CD8-positive, alpha-beta memory T cell (primary cell): Measurements from ENCODE around the gene LYSMD4. TPM values are rescaled to one million over a fixed set of nuclear protein-coding genes. Genes with fewer than 3 reads are reported as not detected.

Experiments
- CTCF ChIA-PET: fragments of 350-600 bp; sonication (Branson Sonifier 250); formaldehyde crosslinking; loops from one replicate; lab custom pipeline; 2021; ENCODE audit warnings: antibody characterized with exemption; lab: Charles Lee
- POLR2A ChIA-PET: fragments of 350-600 bp; sonication (Branson Sonifier 250); formaldehyde crosslinking; loops from one replicate; lab custom pipeline; 2021; ENCODE audit warnings: antibody characterized with exemption; lab: Charles Lee
- DNase-seq, 5 donors: peaks; one replicate each; pipeline versions ENCODE4 v3.0.0 to v3.0.0-alpha.2; 2020 to 2022; ENCODE audit warnings: mixed read lengths in 1 of 5
- H3K27ac ChIP-seq: one replicate; pipeline ENCODE4 v1.7.0; 2013; ENCODE audit warnings: low read depth, mild to moderate bottlenecking, low read length, moderate library complexity
- H3K27me3 ChIP-seq: 2 replicates; pipeline ENCODE4 v1.7.0; 2013; ENCODE audit warnings: low read length, mild to moderate bottlenecking; ENCODE audit not compliant: insufficient read depth, poor library complexity, severe bottlenecking
- H3K36me3 ChIP-seq: 2 replicates; pipeline ENCODE4 v1.7.0; 2013; ENCODE audit warnings: mild to moderate bottlenecking, low read length, moderate library complexity; ENCODE audit not compliant: insufficient read depth
- H3K4me1 ChIP-seq: 2 replicates; pipeline ENCODE4 v1.7.0; 2013; ENCODE audit warnings: mild to moderate bottlenecking, low read length, moderate library complexity; ENCODE audit not compliant: insufficient read depth
- H3K4me3 ChIP-seq: 2 replicates; pipeline ENCODE4 v1.7.0; 2013; ENCODE audit warnings: mild to moderate bottlenecking, low read length
- H3K9me3 ChIP-seq: 2 replicates; pipeline ENCODE4 v1.7.0; 2013; ENCODE audit warnings: mild to moderate bottlenecking, low read length
- H3K27ac Mint-ChIP-seq, 8 donors: one replicate each; pipeline ENCODE4 v1.8.0; 2020 to 2021; ENCODE audit warnings: mixed read lengths in 8 of 8, mild to moderate bottlenecking in 6 of 8, inconsistent platforms in 3 of 8, moderate library complexity in 3 of 8
- H3K27me3 Mint-ChIP-seq, 2 donors: one replicate each; pipeline ENCODE4 v1.8.0; 2020 to 2021; ENCODE audit warnings: mixed read lengths in 2 of 2, mild to moderate bottlenecking in 1 of 2, moderate library complexity in 1 of 2
- H3K36me3 Mint-ChIP-seq, 3 donors: one replicate each; pipeline ENCODE4 v1.8.0; 2020 to 2021; ENCODE audit warnings: mixed read lengths in 3 of 3, inconsistent platforms in 1 of 3, mild to moderate bottlenecking in 1 of 3
- H3K4me1 Mint-ChIP-seq, 3 donors: one replicate each; pipeline ENCODE4 v1.8.0; 2020 to 2021; ENCODE audit warnings: mixed read lengths in 3 of 3, inconsistent platforms in 1 of 3, mild to moderate bottlenecking in 1 of 3
- H3K4me3 Mint-ChIP-seq, 7 donors: one replicate each; pipeline ENCODE4 v1.8.0; 2020 to 2021; ENCODE audit warnings: mixed read lengths in 7 of 7, mild to moderate bottlenecking in 6 of 7, moderate library complexity in 4 of 7, inconsistent platforms in 2 of 7
- H3K9me3 Mint-ChIP-seq, 5 donors: one replicate each; pipeline ENCODE4 v1.8.0; 2020 to 2022; ENCODE audit warnings: mixed read lengths in 5 of 5, mild to moderate bottlenecking in 3 of 5, moderate library complexity in 2 of 5, inconsistent platforms in 1 of 5
- polyA plus RNA-seq: library from polyadenylated mRNA; unstranded; fragments of 300-500 nt; fragmentation: Illumina TruSeq; gene quantifications from one replicate; pipeline ENCODE4 v1.2.3, GENCODE V29; 2021
- total RNA-seq, 2 experiments: library from RNA; stranded (reverse); gene quantifications; one replicate each; pipeline ENCODE4 v1.2.3, GENCODE V29; 2021

LYSMD4 gene
- total and polyA plus RNA-seq, 3 experiments from 2014 or later: 6.5 to 8.4 (median 7.9) TPM

DNA sequence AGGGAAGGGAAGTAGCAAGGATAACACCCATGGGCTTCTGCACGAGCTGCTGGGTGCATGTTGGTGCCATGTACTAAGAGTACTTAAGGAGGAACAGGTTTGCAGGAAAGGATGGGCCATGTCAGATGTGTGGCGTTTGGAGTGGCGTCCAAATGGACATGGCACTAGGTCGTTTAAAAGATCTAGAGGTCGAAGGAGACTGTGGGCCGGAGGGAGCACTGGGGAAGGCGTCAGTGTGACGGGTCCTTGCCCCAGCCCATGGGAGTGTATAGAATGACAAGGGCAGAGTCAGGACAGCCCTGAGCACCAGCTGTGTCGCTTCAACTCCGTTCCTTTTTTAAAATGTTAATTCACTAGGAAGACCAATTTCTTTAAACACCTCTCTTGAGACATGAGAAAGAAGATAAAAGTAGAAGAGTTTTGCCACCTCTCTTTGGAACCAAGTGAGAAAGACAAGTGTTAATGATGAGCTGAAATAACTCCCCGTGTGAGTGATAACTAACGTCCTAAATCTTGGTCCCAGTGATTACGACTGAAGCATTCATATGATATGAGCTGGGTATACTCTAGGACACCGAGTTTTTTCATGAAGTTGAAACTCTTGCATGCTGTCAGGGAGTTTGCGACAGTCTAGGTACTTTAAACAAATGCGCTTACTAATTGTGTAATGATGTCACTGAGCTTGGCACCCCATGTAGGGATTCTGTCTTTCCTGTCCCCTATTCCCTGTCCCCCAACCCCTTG, 23.8 kb downstream of the LYSMD4 start:
- POLR2A ChIA-PET: no interaction called here

GRCh38 chr15:99708563-99708962, 24.7 kb downstream of the LYSMD4 start:
- Mint-ChIP-seq H3K4me1 (peaks cover 30 to 44% (median 32%) of the 10 kb centered on the region in 3 donors), H3K36me3 (peaks cover 5 to 50% (median 8%) of the 10 kb centered on the region in 3 donors), H3K27ac (peak overlapping the region in 1 of 8 donors; percentile 79), H3K4me3 (peak overlapping the region in 1 of 7 donors; percentile 16), H3K9me3 (no peaks in the 10 kb centered on the region), H3K27me3 (no peaks in the 10 kb centered on the region)
- H3K9me3 ChIP-seq: no peaks in the 10 kb centered on the region
- ChIA-PET POLR2A (interaction anchor here (0.7 kb wide), 1 partner anchor 23 kb away, joined by 3 read pairs; no protein-coding TSS in a partner anchor), CTCF (interaction anchor here (0.9 to 1.8 kb wide), 4 partner anchors 25 to 436 kb away, joined by 3 to 9 read pairs (median 4); partner anchors contain the start of gene LYSMD4)
- no peak overlapping the region for H3K4me3 ChIP-seq
- no peaks in the 10 kb centered on the region for H3K27me3 ChIP-seq
- DNase-seq: no peak
- H3K36me3 ChIP-seq: peaks cover 11% of the 10 kb centered on the region
- H3K27ac ChIP-seq: no peak overlapping the region
- H3K4me1 ChIP-seq: peaks cover 19% of the 10 kb centered on the region

More for the DNA sequence above, 23.8 kb downstream of the LYSMD4 start:
- DNase-seq: no peak
- Mint-ChIP-seq H3K9me3 (no peaks in the 10 kb centered on the region), H3K36me3 (peaks cover 5 to 53% (median 8%) of the 10 kb centered on the region in 3 donors), H3K4me1 (peaks cover 25 to 39% (median 29%) of the 10 kb centered on the region in 3 donors), H3K27ac (peak overlapping the region in 4 of 8 donors; percentile 48 to 79 (median 57)), H3K27me3 (no peaks in the 10 kb centered on the region), H3K4me3 (no peak overlapping the region)
- Histone ChIP-seq H3K4me3 (no peak overlapping the region), H3K36me3 (peaks cover 11% of the 10 kb centered on the region), H3K9me3 (no peaks in the 10 kb centered on the region), H3K27me3 (no peaks in the 10 kb centered on the region), H3K27ac (no peak overlapping the region), H3K4me1 (peaks cover 19% of the 10 kb centered on the region)
- CTCF ChIA-PET: interaction anchor here (1.3 to 1.8 kb wide), 2 partner anchors 24 to 47 kb away, joined by 3 to 5 read pairs; partner anchors contain the start of gene LYSMD4

DNA sequence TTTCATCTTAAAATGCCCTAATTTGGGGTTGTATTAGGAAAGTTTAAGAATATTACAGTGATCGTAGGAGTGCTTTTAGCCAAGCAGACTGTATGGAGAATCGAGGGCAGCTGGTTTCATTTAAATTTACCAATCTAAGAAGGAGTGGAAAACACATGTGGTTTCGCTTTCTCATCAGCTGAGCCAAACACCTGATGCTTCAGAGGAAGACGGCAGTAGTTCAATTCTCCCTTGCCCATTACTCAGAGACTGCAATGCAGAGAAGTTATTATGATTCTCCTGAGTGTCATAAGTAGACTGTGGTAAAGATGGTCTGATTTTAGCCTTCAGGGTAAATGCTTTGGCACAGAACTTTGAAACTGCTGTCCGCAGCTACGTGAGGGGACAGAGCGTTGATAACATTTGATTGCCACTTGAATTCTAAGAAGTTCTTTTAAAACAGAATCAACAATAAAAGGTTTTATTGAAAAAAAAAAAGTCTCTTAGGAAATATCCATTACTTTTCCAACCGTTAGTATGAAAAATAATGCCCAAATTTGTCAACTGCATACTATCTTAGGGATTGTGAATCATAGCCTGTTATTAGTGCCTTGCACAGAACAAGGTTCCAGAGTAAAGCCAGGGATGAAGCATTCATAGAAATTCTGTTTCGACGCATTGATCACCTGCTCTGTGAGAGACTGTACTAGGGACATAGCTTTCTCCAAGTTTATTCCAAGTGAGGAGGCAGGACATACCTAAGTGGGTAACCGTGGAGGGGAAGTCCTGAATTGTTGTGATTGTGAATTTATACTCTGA, 25.6 kb downstream of the LYSMD4 start:
- Histone ChIP-seq H3K36me3 (peaks cover 6% of the 10 kb centered on the region), H3K27me3 (no peaks in the 10 kb centered on the region), H3K4me1 (peaks cover 19% of the 10 kb centered on the region), H3K4me3 (peak overlapping the region; percentile 23), H3K9me3 (no peaks in the 10 kb centered on the region), H3K27ac (no peak overlapping the region)
- Mint-ChIP-seq H3K27ac (peak overlapping the region in 6 of 8 donors; percentile 21 to 74 (median 62)), H3K36me3 (peaks cover 5 to 45% (median 8%) of the 10 kb centered on the region in 3 donors), H3K27me3 (no peaks in the 10 kb centered on the region), H3K4me1 (peaks cover 30 to 48% (median 32%) of the 10 kb centered on the region in 3 donors), H3K9me3 (no peaks in the 10 kb centered on the region), H3K4me3 (peak overlapping the region; percentile 12 to 84 (median 74))
- ChIA-PET POLR2A (interaction anchor here (0.7 to 1.0 kb wide), 2 partner anchors 24 to 26 kb away, joined by 3 read pairs; partner anchors contain the start of gene LYSMD4), CTCF (interaction anchor here (0.8 to 1.7 kb wide), 4 partner anchors 26 to 435 kb away, joined by 3 to 9 read pairs (median 3); partner anchors contain the start of gene LYSMD4)
- no peak for DNase-seq

DNA sequence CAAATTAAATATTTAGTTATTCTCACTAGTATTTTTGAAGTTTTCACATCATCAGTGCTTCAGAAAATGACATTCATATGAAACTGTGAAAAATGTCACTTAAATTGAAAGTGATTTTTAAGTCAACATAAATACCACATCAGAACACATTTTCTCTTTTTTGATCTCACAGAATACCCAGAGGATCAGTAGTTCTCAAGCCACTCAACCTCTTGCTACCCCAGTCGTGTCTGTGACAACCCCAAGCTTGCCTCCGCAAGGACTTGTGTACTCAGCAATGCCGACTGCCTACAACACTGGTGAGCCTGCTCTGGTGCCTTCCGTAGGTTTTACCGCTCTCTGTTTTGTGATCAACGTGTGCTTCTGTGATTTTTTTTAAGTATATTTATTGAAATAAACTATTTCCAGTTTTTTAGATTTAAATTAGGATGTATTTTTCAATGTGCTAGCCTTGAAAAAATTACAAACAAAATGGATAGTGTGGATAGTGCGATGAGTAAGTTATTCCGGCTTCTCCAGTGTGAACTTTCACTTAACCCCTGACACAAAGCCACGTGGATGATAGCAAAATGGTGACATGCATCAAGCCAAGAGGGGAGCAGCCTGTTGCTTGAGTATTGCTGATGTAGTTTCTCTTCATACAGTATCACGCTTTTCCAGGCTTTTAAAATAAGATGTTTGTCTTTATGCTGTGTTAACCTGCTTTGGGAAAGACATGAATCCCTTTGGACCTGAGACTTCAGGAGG, 26.5 kb downstream of the LYSMD4 start:
- peak overlapping the region in 6 of 8 donors; percentile 21 to 74 (median 62) for H3K27ac Mint-ChIP-seq
- Histone ChIP-seq H3K36me3 (peaks cover 5% of the 10 kb centered on the region), H3K27me3 (no peaks in the 10 kb centered on the region), H3K9me3 (no peaks in the 10 kb centered on the region), H3K27ac (no peak overlapping the region), H3K4me1 (peaks cover 19% of the 10 kb centered on the region), H3K4me3 (peak overlapping the region; percentile 23)
- ChIA-PET POLR2A (interaction anchor here (1.0 kb wide), 1 partner anchor 27 kb away, joined by 3 read pairs; the partner anchor contains the start of gene LYSMD4), CTCF (interaction anchor here (0.8 to 1.7 kb wide), 2 partner anchors 49 to 434 kb away, joined by 3 to 9 read pairs; no protein-coding TSS in a partner anchor)
- H3K4me3 Mint-ChIP-seq: peak overlapping the region; percentile 12 to 84 (median 74)
- H3K27me3 Mint-ChIP-seq: no peaks in the 10 kb centered on the region
- no peaks in the 10 kb centered on the region for H3K9me3 Mint-ChIP-seq
- DNase-seq: peak in 2 of 5 donors; percentile 21 to 51
- H3K4me1 Mint-ChIP-seq: peaks cover 28 to 38% (median 32%) of the 10 kb centered on the region in 3 donors
- peaks cover 5 to 36% (median 6%) of the 10 kb centered on the region in 3 donors for H3K36me3 Mint-ChIP-seq

- H3K36me3 ChIP-seq: no peaks in the 10 kb centered on the region
- no peaks in the 10 kb centered on the region for H3K9me3 ChIP-seq
- ChIA-PET POLR2A (interaction anchor here (1.0 kb wide), 1 partner anchor 29 kb away, joined by 4 read pairs; the partner anchor contains the start of gene LYSMD4), CTCF (interaction anchor here (0.6 to 3.9 kb wide), 36 partner anchors 9 to 848 kb away, joined by 3 to 52 read pairs (median 4); partner anchors contain the start of genes LRRC28, LYSMD4 and MEF2A)
- H3K4me1 ChIP-seq: peaks cover 19% of the 10 kb centered on the region
- peaks cover 27 to 34% (median 32%) of the 10 kb centered on the region in 3 donors for H3K4me1 Mint-ChIP-seq
- H3K27ac Mint-ChIP-seq: no peak overlapping the region
- H3K4me3 Mint-ChIP-seq: no peak overlapping the region
- peak in 2 of 5 donors; percentile 61 to 68 for DNase-seq
- H3K27me3 ChIP-seq: no peaks in the 10 kb centered on the region
- peaks cover 4 to 15% (median 5%) of the 10 kb centered on the region in 3 donors for H3K36me3 Mint-ChIP-seq
- no peaks in the 10 kb centered on the region for H3K27me3 Mint-ChIP-seq
- no peak overlapping the region for H3K4me3 ChIP-seq
- H3K9me3 Mint-ChIP-seq: no peaks in the 10 kb centered on the region
- no peak overlapping the region for H3K27ac ChIP-seq
These were observed 28.8 kb downstream of the LYSMD4 start for GRCh38 chr15:99704444-99704838.

DNA sequence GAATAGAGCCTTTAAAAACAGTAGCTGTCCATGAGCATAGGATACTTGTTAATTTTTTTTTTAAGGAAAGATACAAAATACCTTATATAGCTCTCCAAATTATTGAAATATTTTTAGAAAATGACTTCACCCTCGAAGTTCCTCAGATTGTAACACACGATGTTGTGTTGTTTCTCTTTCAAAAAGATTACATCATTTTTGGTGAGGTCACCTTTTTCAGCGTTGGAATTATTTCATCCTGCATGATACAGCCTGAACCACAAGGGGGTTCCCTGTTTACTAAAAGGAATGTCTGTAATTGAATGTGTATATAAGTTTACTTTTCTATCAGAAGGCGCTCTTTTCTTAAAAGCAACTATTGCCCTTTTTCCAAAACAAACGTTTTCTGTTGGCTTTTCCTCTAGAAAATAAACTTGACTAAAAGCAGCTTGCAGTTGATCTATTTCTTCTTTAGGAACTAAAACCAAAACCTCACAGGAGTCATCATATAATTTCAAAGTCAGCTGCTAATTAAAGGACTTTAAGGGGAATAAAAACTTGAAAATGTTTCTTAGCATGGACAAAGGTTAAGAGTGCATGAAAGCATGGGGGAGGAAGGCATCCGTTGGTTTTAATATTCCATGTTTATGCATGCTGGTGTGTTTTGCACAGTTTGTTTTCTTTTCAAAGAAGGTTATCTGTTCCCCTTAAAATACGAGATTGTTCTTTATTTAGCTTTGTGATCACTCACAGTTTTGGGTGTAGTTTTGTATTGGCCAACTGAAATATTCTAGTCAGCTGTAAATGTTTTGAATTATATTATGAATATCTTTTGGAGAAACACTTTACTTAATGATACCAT, 29.4 kb downstream of the LYSMD4 start:
- H3K27me3 ChIP-seq: no peaks in the 10 kb centered on the region
- no peaks in the 10 kb centered on the region for H3K36me3 ChIP-seq
- POLR2A ChIA-PET: interaction anchor here (1.0 kb wide), 1 partner anchor 30 kb away, joined by 4 read pairs; the partner anchor contains the start of gene LYSMD4
- H3K27ac ChIP-seq: no peak overlapping the region
- no peaks in the 10 kb centered on the region for H3K9me3 Mint-ChIP-seq
- H3K27ac Mint-ChIP-seq: no peak overlapping the region
- CTCF ChIA-PET: interaction anchor here (0.7 to 3.9 kb wide), 33 partner anchors 8 to 847 kb away, joined by 3 to 52 read pairs (median 4); partner anchors contain the start of genes LRRC28, LYSMD4 and MEF2A
- H3K4me1 ChIP-seq: peaks cover 19% of the 10 kb centered on the region
- peaks cover 24 to 34% (median 32%) of the 10 kb centered on the region in 3 donors for H3K4me1 Mint-ChIP-seq
- no peak overlapping the region for H3K4me3 Mint-ChIP-seq
- H3K4me3 ChIP-seq: no peak overlapping the region
- peaks cover 1 to 9% (median 4%) of the 10 kb centered on the region in 3 donors for H3K36me3 Mint-ChIP-seq
- H3K27me3 Mint-ChIP-seq: no peaks in the 10 kb centered on the region
- no peaks in the 10 kb centered on the region for H3K9me3 ChIP-seq
- no peak for DNase-seq
